ENCODE measurements around the gene CCDC182. TPM values are rescaled to one million over a fixed set of nuclear protein-coding genes. Genes with fewer than 3 reads are reported as not detected.

CCDC182 gene
- total RNA-seq, 1 donor from 2014 or later: not detected

DNA sequence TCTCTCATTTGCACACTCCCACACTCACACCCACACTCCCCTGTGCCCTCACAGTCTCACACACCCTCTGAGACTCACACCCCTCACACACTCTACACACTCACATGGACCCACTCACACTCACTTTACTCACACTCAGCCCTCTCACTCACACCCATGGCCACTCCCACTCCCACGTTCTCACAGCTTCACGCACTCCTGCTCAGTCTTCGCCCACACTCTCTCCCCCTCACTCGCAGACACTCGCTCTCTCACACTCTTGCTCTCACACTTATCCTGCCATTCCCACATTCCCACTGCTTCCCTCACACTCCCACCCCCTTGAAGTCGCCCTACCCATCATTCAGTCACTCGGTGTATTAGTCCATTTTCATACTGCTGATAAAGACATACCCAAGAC, 47.9 kb downstream of the CCDC182 start:
- DNase-seq: no peak

DNA sequence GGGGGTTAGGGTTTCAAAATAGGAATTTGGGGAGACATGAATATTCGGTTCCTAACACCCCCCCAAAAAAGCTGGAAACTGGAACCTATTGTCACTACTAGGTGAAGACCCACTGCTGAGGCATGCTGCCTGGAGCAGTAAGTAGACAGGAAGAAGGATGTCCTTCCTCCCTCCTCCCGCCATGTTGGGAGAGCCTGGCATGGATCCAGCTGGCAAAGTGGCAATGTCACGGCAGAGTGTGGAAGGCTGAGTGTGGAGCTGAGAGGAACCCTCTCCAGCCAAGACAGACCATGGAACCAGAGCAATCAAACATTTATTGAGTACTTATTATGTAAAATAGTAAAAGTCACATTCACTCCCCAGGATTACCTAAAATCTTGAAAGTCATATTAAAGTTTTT, 49.0 kb downstream of the CCDC182 start:
- no peak for DNase-seq

Small RNA genes within 50 kb of the gene (small RNA-seq; reads per million reads assigned to genes)
- not detected for gene RN7SKP94 (ENCODE audit: low replicate concordance)

Other genes with a start within 250 kb of the CCDC182 start
- gene MRPS23, start 104.7 kb upstream of the CCDC182 start, total RNA-seq: 10.4 TPM
- 7.6 TPM for gene CUEDC1, start 210.1 kb upstream of the CCDC182 start, total RNA-seq
- gene VEZF1, start 243.0 kb upstream of the CCDC182 start, total RNA-seq: 31.2 TPM